ENCODE measurements around the gene THSD7A.
"Not testable (repeated sequence)": the region's sequence is repeated elsewhere in the genome, so short reads cannot be mapped to it uniquely, and the experiment has no call there.

THSD7A gene

GRCh38 chr7:11529382-11529781 lies 302.6 kb downstream of the THSD7A start:
- no peak for DNase-seq (ENCODE audit: low read depth in 4 of 4, low spot score in 1 of 4)

- DNase-seq (ENCODE audit: low read depth in 4 of 4, low spot score in 1 of 4), result no peak
These were observed 304.3 kb downstream of the THSD7A start for GRCh38 chr7:11527707-11528106.

DNA sequence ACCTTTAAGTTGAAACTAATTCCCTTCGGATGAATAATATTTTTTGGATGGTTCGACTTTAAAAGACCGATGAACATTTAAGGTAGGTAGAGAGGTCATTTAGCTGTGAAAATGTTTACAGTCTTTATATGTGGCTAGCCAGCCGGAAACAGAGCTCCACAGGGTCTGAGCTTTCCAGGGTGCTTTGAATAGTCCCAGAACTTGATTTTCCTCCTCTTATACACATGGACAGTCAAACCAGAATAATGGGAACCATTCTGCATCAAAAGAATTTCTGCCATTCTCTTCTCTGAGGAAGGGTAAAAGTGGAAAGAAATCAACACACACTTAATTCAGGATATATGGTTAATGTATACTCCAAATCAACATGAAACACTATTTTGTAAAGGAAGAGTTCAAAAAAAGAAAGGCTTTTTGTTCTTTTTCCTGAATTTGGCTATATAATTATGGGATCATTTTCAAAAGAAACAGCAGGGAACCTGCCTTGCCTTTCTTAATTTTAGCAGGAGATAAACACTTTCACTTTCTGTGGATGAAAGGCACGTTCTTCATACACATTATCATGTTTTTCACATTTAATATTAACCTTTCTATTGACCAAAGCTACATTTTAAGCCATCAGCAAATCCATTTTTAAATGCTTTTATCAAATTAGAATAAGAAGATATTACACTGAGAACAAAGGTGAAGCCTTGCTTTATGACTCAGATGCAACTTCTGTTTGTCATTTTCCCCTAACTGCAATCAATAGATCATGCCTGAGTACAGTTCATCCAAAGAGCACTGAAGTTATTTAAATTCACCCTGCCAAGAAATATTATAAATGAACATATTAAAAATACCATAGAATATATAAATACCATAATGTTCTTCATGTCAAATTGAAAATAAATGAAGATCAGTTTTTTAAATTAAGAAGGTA lies 307.3 kb downstream of the THSD7A start:
- DNase-seq (ENCODE audit: low read depth in 4 of 4, low spot score in 1 of 4), result no peak

- not testable (repeated sequence) for DNase-seq (ENCODE audit: low read depth in 4 of 4, low spot score in 1 of 4)
These were observed 310.0 kb downstream of the THSD7A start for GRCh38 chr7:11521964-11522499.

DNA sequence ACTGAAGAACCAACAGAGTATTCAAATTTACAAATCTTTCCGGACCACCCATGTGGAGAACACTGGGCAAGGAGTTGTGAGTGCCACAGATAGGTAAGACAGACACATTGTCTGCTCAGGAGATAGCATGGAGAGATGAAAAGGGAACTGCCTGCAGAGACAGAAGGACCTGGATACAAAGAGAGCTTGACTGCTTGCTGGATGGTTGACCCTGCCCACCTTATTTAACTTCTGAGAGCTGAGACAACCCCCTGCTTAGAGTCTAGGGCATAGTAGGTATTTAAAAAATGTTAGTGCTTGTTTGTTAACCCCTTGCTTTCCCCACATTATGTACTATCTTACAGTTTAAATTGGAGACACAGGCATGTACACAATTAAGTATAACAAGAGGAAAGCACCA lies 314.1 kb downstream of the THSD7A start:
- no peak for DNase-seq (ENCODE audit: low read depth in 4 of 4, low spot score in 1 of 4)

DNA sequence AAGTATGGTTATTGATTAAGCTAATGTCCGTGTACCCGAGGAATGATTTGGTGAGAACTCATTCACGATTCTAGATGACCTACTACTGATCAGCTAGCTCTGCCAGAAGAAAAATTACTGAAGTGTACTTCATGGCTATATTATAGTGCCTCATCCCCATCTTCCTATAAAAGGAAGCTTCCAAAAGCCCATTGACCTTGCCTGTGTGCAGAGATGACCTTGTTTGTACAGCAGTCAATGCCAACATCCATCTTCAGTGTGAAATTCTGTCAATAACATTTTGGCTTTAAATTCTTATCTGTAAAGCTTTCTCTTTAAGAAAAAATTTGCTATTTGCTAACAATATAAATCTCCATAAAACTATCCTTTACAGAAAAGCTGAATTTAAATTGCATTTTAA lies 315.7 kb downstream of the THSD7A start:
- no peak for DNase-seq (ENCODE audit: low read depth in 4 of 4, low spot score in 1 of 4)

- DNase-seq (ENCODE audit: low read depth in 4 of 4, low spot score in 1 of 4), result no peak
These were observed 318.5 kb downstream of the THSD7A start for GRCh38 chr7:11513460-11513859.

GRCh38 chr7:11507929-11508328 lies 324.1 kb downstream of the THSD7A start:
- DNase-seq (ENCODE audit: low read depth in 4 of 4, low spot score in 1 of 4), result no peak

DNA sequence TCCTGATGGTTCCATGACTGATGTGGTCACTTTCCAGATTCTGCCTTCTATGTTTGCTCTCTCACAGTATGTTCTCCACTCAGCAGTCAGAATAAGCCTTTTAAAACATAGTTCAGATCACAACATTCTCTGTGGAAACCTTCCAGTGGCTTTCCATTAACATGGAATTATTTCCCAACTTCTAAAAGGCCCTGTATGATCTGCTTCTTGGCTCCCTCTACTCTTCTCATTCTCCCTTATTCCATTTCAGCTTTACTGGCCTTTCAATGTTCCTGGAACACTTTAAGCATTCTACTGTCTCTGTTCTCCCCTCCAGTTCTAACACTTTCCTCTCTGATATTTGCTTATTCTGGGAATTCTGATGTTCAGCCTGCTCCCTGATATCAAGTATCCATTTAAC lies 325.6 kb downstream of the THSD7A start:
- no peak for DNase-seq (ENCODE audit: low read depth in 4 of 4, low spot score in 1 of 4)

DNA sequence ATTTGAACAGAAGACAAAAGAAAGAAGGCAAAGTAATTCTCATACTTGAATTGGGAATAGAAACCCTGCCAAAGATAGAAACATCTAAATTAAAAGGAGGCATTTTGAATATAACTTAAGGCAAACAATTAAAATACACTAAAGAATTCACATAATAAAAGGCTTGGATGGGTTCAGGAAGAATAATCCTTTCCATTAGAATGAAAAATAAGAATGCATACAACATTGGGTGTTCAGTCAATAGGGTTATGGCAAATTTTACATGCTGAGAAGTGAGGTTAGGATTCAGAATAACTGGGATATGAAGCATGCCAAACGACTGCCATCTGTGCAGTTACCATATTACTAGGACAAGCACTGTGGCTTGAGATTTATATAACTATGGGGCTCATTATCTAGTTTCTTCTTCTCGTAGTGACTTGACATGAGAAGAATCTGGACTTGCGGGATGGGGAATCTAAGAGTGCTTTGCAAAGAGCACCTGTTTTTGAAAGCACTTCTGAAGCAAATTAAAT lies 326.5 kb downstream of the THSD7A start:
- DNase-seq (ENCODE audit: low read depth in 4 of 4, low spot score in 1 of 4), result no peak

DNA sequence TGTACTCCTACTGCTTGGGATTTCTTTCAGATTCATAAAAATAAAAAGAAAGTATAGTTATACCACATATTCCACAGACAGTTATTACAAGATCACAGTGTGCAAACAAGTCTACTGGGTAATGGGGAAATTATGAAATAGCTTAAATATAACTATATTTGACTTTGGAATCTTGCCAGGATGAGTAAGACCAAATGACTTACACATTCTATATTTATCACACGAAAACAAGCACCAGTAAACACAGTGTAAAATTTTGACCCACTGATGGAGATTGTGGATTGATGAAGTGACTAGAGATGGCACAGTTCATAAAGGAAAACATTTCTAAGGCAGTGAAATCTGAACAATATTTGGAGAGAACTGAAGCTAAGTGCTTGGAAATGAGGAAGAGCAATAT lies 339.7 kb downstream of the THSD7A start:
- no peak for DNase-seq (ENCODE audit: low read depth in 4 of 4, low spot score in 1 of 4)

- DNase-seq (ENCODE audit: low read depth in 4 of 4, low spot score in 1 of 4), result no peak
These were observed 340.2 kb downstream of the THSD7A start for GRCh38 chr7:11491811-11492210.

GRCh38 chr7:11489280-11489679 lies 342.7 kb downstream of the THSD7A start:
- no peak for DNase-seq (ENCODE audit: low read depth in 4 of 4, low spot score in 1 of 4)

GRCh38 chr7:11486271-11486670 lies 345.7 kb downstream of the THSD7A start:
- no peak for DNase-seq (ENCODE audit: low read depth in 4 of 4, low spot score in 1 of 4)

- DNase-seq (ENCODE audit: low read depth in 4 of 4, low spot score in 1 of 4), result no peak
These were observed 346.4 kb downstream of the THSD7A start for GRCh38 chr7:11485636-11486035.

- DNase-seq (ENCODE audit: low read depth in 4 of 4, low spot score in 1 of 4), result no peak
These were observed 351.9 kb downstream of the THSD7A start for GRCh38 chr7:11480143-11480542.

- DNase-seq (ENCODE audit: low read depth in 4 of 4, low spot score in 1 of 4), result no peak
These were observed 353.1 kb downstream of the THSD7A start for GRCh38 chr7:11478882-11479281.

GRCh38 chr7:11478426-11478825 lies 353.6 kb downstream of the THSD7A start:
- no peak for DNase-seq (ENCODE audit: low read depth in 4 of 4, low spot score in 1 of 4)

DNA sequence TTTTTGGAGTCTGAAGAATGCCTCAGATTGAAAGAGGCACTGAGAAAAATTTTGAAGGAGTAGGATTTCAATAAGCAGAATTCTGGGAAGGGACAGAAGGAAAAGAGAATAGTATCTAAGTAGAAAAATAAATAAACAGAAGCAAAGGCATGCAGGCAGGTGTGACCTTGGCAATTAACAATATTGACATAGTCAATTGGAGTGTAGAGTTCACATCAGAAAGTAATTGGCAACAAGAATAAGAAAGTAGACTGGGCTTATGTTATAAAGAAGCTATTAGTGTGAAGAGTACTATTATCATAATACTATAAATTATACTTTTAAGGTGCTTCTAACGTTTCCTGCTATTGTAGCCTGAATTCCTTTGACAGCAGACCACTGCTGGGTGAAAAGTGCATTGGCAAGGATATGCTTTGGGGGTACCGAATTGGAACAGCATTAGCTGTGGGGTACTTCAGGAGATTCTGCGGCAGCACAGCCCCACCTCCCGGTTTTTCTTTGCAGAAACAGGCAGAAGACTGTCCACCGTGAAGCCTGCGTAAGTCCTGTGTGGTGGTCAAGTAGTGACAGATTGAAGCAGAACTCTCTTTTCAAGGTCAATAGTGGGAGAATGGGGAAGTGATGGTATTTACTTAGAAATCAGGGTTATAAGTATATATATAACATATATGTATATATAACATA lies 357.0 kb downstream of the THSD7A start:
- no peak for DNase-seq (ENCODE audit: low read depth in 4 of 4, low spot score in 1 of 4)

GRCh38 chr7:11473807-11474424 lies 358.1 kb downstream of the THSD7A start:
- no peak for DNase-seq (ENCODE audit: low read depth in 4 of 4, low spot score in 1 of 4)

GRCh38 chr7:11473220-11473619 lies 358.8 kb downstream of the THSD7A start:
- no peak for DNase-seq (ENCODE audit: low read depth in 4 of 4, low spot score in 1 of 4)

DNA sequence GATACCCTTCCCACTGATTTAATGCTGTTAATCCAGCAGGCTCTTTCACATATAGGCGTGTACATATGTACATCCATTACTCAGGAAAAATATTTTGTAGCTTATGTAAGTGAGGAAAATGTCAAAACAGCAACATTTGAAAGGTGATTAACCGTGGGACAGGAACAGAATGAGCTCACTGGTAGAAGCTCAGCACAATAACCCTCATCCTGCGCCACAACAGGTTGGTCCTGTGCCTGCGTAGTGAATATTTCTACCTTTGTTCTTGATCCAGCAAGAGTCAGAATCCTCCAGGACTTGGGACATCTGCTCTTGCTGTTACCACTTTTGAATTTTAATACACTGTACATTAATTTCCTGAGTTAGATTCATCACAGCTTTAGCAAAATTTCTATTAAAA lies 359.4 kb downstream of the THSD7A start:
- DNase-seq (ENCODE audit: low read depth in 4 of 4, low spot score in 1 of 4), result no peak

All from stimulated activated CD4-positive, alpha-beta T cell treated with anti-CD3 and anti-CD28 coated beads, Interleukin-1b, Interleukin-23, amount 100 ng/mL, for 24 hours (primary cell).